Measurements from ENCODE around the gene MYO18A.

Gene MYO18A

GRCh38 chr17:29043539-29044145 lies 136.6 kb downstream of the MYO18A start:
- peaks cover 3 to 42% (median 22%) of the 10 kb centered on the region in 5 donors for H3K4me1 ChIP-seq (ENCODE audit: control insufficient read depth in 5 of 5, insufficient read depth in 5 of 5, low read length in 5 of 5)
- no peaks in the 10 kb centered on the region for H3K9me3 ChIP-seq (ENCODE audit: control insufficient read depth in 5 of 5, low read length in 5 of 5)
- no peaks in the 10 kb centered on the region for H3K36me3 ChIP-seq (ENCODE audit: control insufficient read depth in 5 of 5, insufficient read depth in 5 of 5, low read length in 5 of 5)
- peaks cover 0 to 10% (median 1%) of the 10 kb centered on the region in 5 donors for H3K27me3 ChIP-seq (ENCODE audit: control insufficient read depth in 5 of 5, insufficient read depth in 4 of 5, low read length in 5 of 5)
- H3K27ac ChIP-seq (ENCODE audit: low read depth, low read length) = no peak overlapping the region
- no peak overlapping the region for H3K9ac ChIP-seq (ENCODE audit: low read length in 5 of 5)
- H3K4me3 ChIP-seq (ENCODE audit: low read depth in 1 of 5, low read length in 5 of 5) = no peak overlapping the region

DNA sequence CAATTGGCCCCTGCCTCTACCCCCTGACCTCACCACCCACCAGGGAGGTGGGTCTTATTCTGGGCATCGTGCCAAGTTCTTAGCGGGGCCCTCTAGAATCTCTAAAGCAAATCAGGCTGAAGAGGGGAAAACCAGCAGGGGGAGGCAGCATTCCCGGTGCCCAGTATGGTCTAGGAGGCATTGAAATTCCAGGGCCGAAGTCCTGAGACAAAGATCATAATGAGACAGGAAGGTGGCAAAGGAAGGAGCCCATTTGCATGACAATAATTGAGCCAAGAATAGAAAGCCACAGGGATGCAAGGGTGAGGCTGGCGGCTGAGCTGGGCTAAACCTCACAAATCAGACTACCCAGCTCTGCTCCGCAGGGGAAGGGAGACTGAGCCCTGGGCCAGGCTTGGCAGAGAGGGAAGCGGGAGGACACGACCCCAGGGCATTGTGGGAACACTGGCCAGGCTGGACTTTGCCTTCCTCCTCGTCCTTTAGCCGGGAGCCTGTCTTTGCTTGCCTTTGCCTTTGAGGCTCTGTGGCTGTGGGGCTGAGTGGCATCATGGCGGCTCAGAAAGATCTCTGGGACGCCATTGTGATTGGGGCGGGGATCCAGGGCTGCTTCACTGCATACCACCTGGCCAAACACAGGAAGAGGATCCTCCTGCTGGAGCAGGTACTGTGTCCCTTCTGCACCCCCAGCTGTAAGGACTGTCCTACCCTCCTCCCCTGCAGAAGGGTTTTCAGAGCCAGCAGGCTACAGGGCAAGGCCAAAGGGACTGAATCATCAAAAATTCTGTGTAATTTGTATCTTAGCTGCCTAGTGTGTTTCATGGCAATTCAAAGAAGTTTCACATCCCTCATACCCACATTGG lies 137.3 kb downstream of the MYO18A start, which contains the start of gene PIPOX:
Gene PIPOX (plus strand): TSS at position 463 of the 860 bp plus-strand sequence. CDS start 85 bp downstream, at position 548.
- peaks cover 3 to 42% (median 22%) of the 10 kb centered on the region in 5 donors for H3K4me1 ChIP-seq (ENCODE audit: control insufficient read depth in 5 of 5, insufficient read depth in 5 of 5, low read length in 5 of 5)

DNA sequence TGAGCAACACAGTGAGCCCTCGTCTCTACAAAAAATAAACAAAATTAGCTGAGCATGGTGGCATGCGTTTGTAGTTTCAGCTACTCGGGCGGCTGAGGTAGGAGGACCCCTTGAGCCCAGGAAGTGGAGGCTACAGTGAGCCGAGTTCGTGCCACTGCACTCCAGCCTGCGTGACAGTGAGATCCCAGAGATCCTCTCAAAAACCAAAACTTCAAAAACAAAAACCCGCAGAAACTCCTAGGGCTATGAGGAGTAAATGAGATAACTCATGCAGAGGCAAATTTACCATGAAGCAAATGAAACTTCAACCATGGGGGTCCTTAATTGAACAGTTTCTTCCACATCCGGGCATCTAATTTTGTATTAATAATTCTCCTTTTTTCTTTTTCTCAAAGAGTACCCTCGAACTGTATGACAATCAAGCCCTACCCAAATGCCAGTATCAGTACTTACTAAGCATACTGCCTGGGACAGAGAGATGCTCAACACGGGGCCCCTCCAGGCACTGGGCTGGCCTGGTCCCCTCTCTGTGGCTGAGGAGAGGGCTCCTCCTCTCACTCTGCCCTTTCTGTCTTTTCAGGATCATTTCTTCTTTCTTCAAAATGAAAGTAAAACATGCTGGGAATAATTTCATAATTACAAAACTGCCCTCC lies 138.0 kb downstream of the MYO18A start:
- no peak overlapping the region for H3K27ac ChIP-seq (ENCODE audit: low read depth, low read length)
- H3K9ac ChIP-seq (ENCODE audit: low read length in 5 of 5) = no peak overlapping the region

More for the DNA sequence above, 137.3 kb downstream of the MYO18A start, which contains the start of gene PIPOX:
- peak within 1 kb of the TSS in 1 of 5 donors; percentile 24 for H3K9ac ChIP-seq (ENCODE audit: low read length in 5 of 5)
- no peak within 1 kb of the TSS for H3K27ac ChIP-seq (ENCODE audit: low read depth, low read length)
- no peaks in the 10 kb centered on the region for H3K9me3 ChIP-seq (ENCODE audit: control insufficient read depth in 5 of 5, low read length in 5 of 5)
- peak within 1 kb of the TSS in 3 of 5 donors; percentile 23 to 32 (median 24) for H3K4me3 ChIP-seq (ENCODE audit: low read depth in 1 of 5, low read length in 5 of 5)
- H3K27me3 ChIP-seq (ENCODE audit: control insufficient read depth in 5 of 5, insufficient read depth in 4 of 5, low read length in 5 of 5) = peaks cover 2 to 15% (median 5%) of the 10 kb centered on the region in 5 donors
- no peaks in the 10 kb centered on the region for H3K36me3 ChIP-seq (ENCODE audit: control insufficient read depth in 5 of 5, insufficient read depth in 5 of 5, low read length in 5 of 5)

GRCh38 chr17:29041571-29041970 lies 138.6 kb downstream of the MYO18A start:
- H3K9me3 ChIP-seq (ENCODE audit: control insufficient read depth in 5 of 5, low read length in 5 of 5) = no peaks in the 10 kb centered on the region
- H3K27ac ChIP-seq (ENCODE audit: low read depth, low read length) = no peak overlapping the region

More for the DNA sequence above, 138.0 kb downstream of the MYO18A start:
- H3K4me1 ChIP-seq (ENCODE audit: control insufficient read depth in 5 of 5, insufficient read depth in 5 of 5, low read length in 5 of 5) = peaks cover 3 to 42% (median 22%) of the 10 kb centered on the region in 5 donors
- peaks cover 5 to 22% (median 8%) of the 10 kb centered on the region in 5 donors for H3K27me3 ChIP-seq (ENCODE audit: control insufficient read depth in 5 of 5, insufficient read depth in 4 of 5, low read length in 5 of 5)
- no peaks in the 10 kb centered on the region for H3K9me3 ChIP-seq (ENCODE audit: control insufficient read depth in 5 of 5, low read length in 5 of 5)
- H3K4me3 ChIP-seq (ENCODE audit: low read depth in 1 of 5, low read length in 5 of 5) = peak overlapping the region in 3 of 5 donors; percentile 23 to 32 (median 24)
- H3K36me3 ChIP-seq (ENCODE audit: control insufficient read depth in 5 of 5, insufficient read depth in 5 of 5, low read length in 5 of 5) = no peaks in the 10 kb centered on the region

DNA sequence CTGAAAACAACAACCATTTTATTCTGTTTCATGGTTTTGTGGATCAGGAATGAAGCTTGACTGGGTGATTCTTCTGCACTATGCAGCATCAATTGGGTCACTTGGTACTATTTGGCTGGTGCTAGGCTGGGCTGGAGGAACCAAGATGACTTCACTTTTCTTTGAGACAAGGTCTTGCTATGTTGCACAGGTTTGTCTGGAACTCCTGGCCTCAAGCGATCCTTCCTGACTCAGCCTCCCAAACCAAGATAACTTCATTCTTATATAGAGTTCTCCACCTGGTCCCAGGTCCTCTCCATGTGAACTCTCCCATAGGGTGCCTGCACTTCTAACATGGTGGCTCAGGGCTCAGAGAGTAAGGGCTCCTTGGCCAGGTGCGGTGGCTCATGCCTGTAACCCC lies 139.1 kb downstream of the MYO18A start:
- no peak overlapping the region for H3K9ac ChIP-seq (ENCODE audit: low read length in 5 of 5)
- peaks cover 1 to 35% (median 18%) of the 10 kb centered on the region in 5 donors for H3K4me1 ChIP-seq (ENCODE audit: control insufficient read depth in 5 of 5, insufficient read depth in 5 of 5, low read length in 5 of 5)
- no peak overlapping the region for H3K4me3 ChIP-seq (ENCODE audit: low read depth in 1 of 5, low read length in 5 of 5)

More at GRCh38 chr17:29041571-29041970, 138.6 kb downstream of the MYO18A start:
- Histone ChIP-seq H3K4me1 (ENCODE audit: control insufficient read depth in 5 of 5, insufficient read depth in 5 of 5, low read length in 5 of 5) (peaks cover 3 to 40% (median 22%) of the 10 kb centered on the region in 5 donors), H3K27me3 (ENCODE audit: control insufficient read depth in 5 of 5, insufficient read depth in 4 of 5, low read length in 5 of 5) (peaks cover 5 to 24% (median 8%) of the 10 kb centered on the region in 5 donors), H3K4me3 (ENCODE audit: low read depth in 1 of 5, low read length in 5 of 5) (no peak overlapping the region), H3K36me3 (ENCODE audit: control insufficient read depth in 5 of 5, insufficient read depth in 5 of 5, low read length in 5 of 5) (no peaks in the 10 kb centered on the region), H3K9ac (ENCODE audit: low read length in 5 of 5) (no peak overlapping the region)

GRCh38 chr17:29039764-29040598 lies 140.2 kb downstream of the MYO18A start:
- peaks cover 1 to 28% (median 12%) of the 10 kb centered on the region in 5 donors for H3K4me1 ChIP-seq (ENCODE audit: control insufficient read depth in 5 of 5, insufficient read depth in 5 of 5, low read length in 5 of 5)
- H3K36me3 ChIP-seq (ENCODE audit: control insufficient read depth in 5 of 5, insufficient read depth in 5 of 5, low read length in 5 of 5) = no peaks in the 10 kb centered on the region
- peaks cover 1 to 9% (median 5%) of the 10 kb centered on the region in 5 donors for H3K9me3 ChIP-seq (ENCODE audit: control insufficient read depth in 5 of 5, low read length in 5 of 5)
- no peak overlapping the region for H3K9ac ChIP-seq (ENCODE audit: low read length in 5 of 5)
- peaks cover 5 to 24% (median 8%) of the 10 kb centered on the region in 5 donors for H3K27me3 ChIP-seq (ENCODE audit: control insufficient read depth in 5 of 5, insufficient read depth in 4 of 5, low read length in 5 of 5)
- H3K4me3 ChIP-seq (ENCODE audit: low read depth in 1 of 5, low read length in 5 of 5) = no peak overlapping the region
- H3K27ac ChIP-seq (ENCODE audit: low read depth, low read length) = no peak overlapping the region

More for the DNA sequence above, 139.1 kb downstream of the MYO18A start:
- Histone ChIP-seq H3K9me3 (ENCODE audit: control insufficient read depth in 5 of 5, low read length in 5 of 5) (no peaks in the 10 kb centered on the region), H3K27me3 (ENCODE audit: control insufficient read depth in 5 of 5, insufficient read depth in 4 of 5, low read length in 5 of 5) (peaks cover 5 to 22% (median 8%) of the 10 kb centered on the region in 5 donors), H3K36me3 (ENCODE audit: control insufficient read depth in 5 of 5, insufficient read depth in 5 of 5, low read length in 5 of 5) (no peaks in the 10 kb centered on the region), H3K27ac (ENCODE audit: low read depth, low read length) (no peak overlapping the region)

- Histone ChIP-seq H3K4me3 (ENCODE audit: low read depth in 1 of 5, low read length in 5 of 5) (no peak overlapping the region), H3K9me3 (ENCODE audit: control insufficient read depth in 5 of 5, low read length in 5 of 5) (peaks cover 5 to 24% (median 14%) of the 10 kb centered on the region in 5 donors), H3K4me1 (ENCODE audit: control insufficient read depth in 5 of 5, insufficient read depth in 5 of 5, low read length in 5 of 5) (peaks cover 1 to 14% (median 12%) of the 10 kb centered on the region in 5 donors), H3K36me3 (ENCODE audit: control insufficient read depth in 5 of 5, insufficient read depth in 5 of 5, low read length in 5 of 5) (no peaks in the 10 kb centered on the region), H3K9ac (ENCODE audit: low read length in 5 of 5) (no peak overlapping the region), H3K27me3 (ENCODE audit: control insufficient read depth in 5 of 5, insufficient read depth in 4 of 5, low read length in 5 of 5) (peaks cover 5 to 24% (median 8%) of the 10 kb centered on the region in 5 donors), H3K27ac (ENCODE audit: low read depth, low read length) (no peak overlapping the region)
Observed at GRCh38 chr17:29038085-29038795, 142.0 kb downstream of the MYO18A start.

GRCh38 chr17:29037739-29038084 lies 142.5 kb downstream of the MYO18A start:
- H3K27ac ChIP-seq (ENCODE audit: low read depth, low read length) = no peak overlapping the region

More at GRCh38 chr17:29037739-29038084, 142.5 kb downstream of the MYO18A start:
- H3K4me1 ChIP-seq (ENCODE audit: control insufficient read depth in 5 of 5, insufficient read depth in 5 of 5, low read length in 5 of 5) = peaks cover 0 to 11% (median 7%) of the 10 kb centered on the region in 5 donors
- H3K9me3 ChIP-seq (ENCODE audit: control insufficient read depth in 5 of 5, low read length in 5 of 5) = peaks cover 5 to 24% (median 14%) of the 10 kb centered on the region in 5 donors
- no peaks in the 10 kb centered on the region for H3K36me3 ChIP-seq (ENCODE audit: control insufficient read depth in 5 of 5, insufficient read depth in 5 of 5, low read length in 5 of 5)
- no peak overlapping the region for H3K4me3 ChIP-seq (ENCODE audit: low read depth in 1 of 5, low read length in 5 of 5)
- H3K27me3 ChIP-seq (ENCODE audit: control insufficient read depth in 5 of 5, insufficient read depth in 4 of 5, low read length in 5 of 5) = peaks cover 5 to 28% (median 8%) of the 10 kb centered on the region in 5 donors
- no peak overlapping the region for H3K9ac ChIP-seq (ENCODE audit: low read length in 5 of 5)

Measured in subcutaneous abdominal adipose tissue (tissue), 5 donors.